NCI-H1417 treated with DMSO at 0.1 percent for 48 hours (cell line): ENCODE results near the gene CFTR.

Experiments used
- DNase-seq: peaks from one replicate; lab custom pipeline; 2025; lab: John Stamatoyannopoulos, UW

CFTR gene

GRCh38 chr7:117652943-117653680 lies 173.3 kb downstream of the CFTR start:
- DNase-seq = no peak

- no peak for DNase-seq
Measured at GRCh38 chr7:117654780-117655179, 175.0 kb downstream of the CFTR start.

- no peak for DNase-seq
Measured at GRCh38 chr7:117656806-117657205, 177.0 kb downstream of the CFTR start.

- DNase-seq = no peak
Measured at GRCh38 chr7:117659531-117660011, 179.7 kb downstream of the CFTR start.

- DNase-seq = no peak
Measured at GRCh38 chr7:117661328-117661727, 181.5 kb downstream of the CFTR start.

GRCh38 chr7:117664047-117664446 lies 184.2 kb downstream of the CFTR start:
- DNase-seq = no peak

GRCh38 chr7:117665368-117665767 lies 185.5 kb downstream of the CFTR start:
- DNase-seq = no peak

- no peak for DNase-seq
Measured at GRCh38 chr7:117666031-117666430, 186.2 kb downstream of the CFTR start.

- DNase-seq = no peak
Measured at GRCh38 chr7:117666689-117667088, 186.9 kb downstream of the CFTR start.

GRCh38 chr7:117667456-117667855 lies 187.6 kb downstream of the CFTR start:
- no peak for DNase-seq

GRCh38 chr7:117669818-117670217 lies 190.0 kb downstream of the CFTR start:
- DNase-seq = no peak

- peak; percentile 11 for DNase-seq
Measured at GRCh38 chr7:117672453-117672852, 192.6 kb downstream of the CFTR start.

- no peak for DNase-seq
Measured at GRCh38 chr7:117673367-117673766, 193.5 kb downstream of the CFTR start.

- DNase-seq = no peak
Measured at GRCh38 chr7:117673839-117674238, 194.0 kb downstream of the CFTR start.

GRCh38 chr7:117674617-117675016 lies 194.8 kb downstream of the CFTR start:
- no peak for DNase-seq

- no peak for DNase-seq
Measured at GRCh38 chr7:117675497-117676435, 195.9 kb downstream of the CFTR start.

- DNase-seq = no peak
Measured at GRCh38 chr7:117679120-117679519, 199.3 kb downstream of the CFTR start.

- no peak for DNase-seq
Measured at GRCh38 chr7:117682681-117683385, 203.0 kb downstream of the CFTR start.

- DNase-seq = no peak
Measured at GRCh38 chr7:117683430-117684175, 203.8 kb downstream of the CFTR start.

GRCh38 chr7:117685795-117686194 lies 206.0 kb downstream of the CFTR start:
- no peak for DNase-seq

GRCh38 chr7:117686311-117686935 lies 206.6 kb downstream of the CFTR start:
- no peak for DNase-seq
